Esophagus muscularis mucosa (tissue), 4 donors: ENCODE results near the gene SLC5A1. TPM values are rescaled to one million over a fixed set of nuclear protein-coding genes. Genes with fewer than 3 reads are reported as not detected.

Source experiments
- DNase-seq: peaks from one replicate; pipeline ENCODE4 v3.0.0-alpha.2; 2017; ENCODE audit errors: extremely low spot score
- H3K27ac ChIP-seq, 4 donors: fragments of 200-600 bp; sonication (generic); replicated peaks in 1 of 4; 1 replicate in 3 of 4; 2 replicates in 1 of 4; pipeline ENCODE4 v1.5.1; 2016 to 2019; ENCODE audit warnings: mild to moderate bottlenecking in 1 of 4
- H3K27me3 ChIP-seq, 4 donors: fragments of 200-600 bp; sonication (generic); one replicate each; pipeline versions ENCODE4 v1.5.1 to v1.6.0; 2016 to 2019
- H3K36me3 ChIP-seq, 4 donors: fragments of 200-600 bp; sonication (generic); one replicate each; pipeline ENCODE4 v1.5.1; 2016 to 2019
- H3K4me1 ChIP-seq, 4 donors: fragments of 200-600 bp; sonication (generic); one replicate each; pipeline ENCODE4 v1.5.1; 2016 to 2019
- H3K4me3 ChIP-seq, 4 donors: fragments of 200-600 bp; sonication (generic); 1 replicate in 2 of 4; 2 replicates in 2 of 4; pipeline ENCODE4 v1.5.1; 2016 to 2019; ENCODE audit warnings: mild to moderate bottlenecking in 4 of 4, moderate library complexity in 1 of 4
- H3K9me3 ChIP-seq, 4 donors: fragments of 200-600 bp; sonication (generic); 1 replicate in 3 of 4; 2 replicates in 1 of 4; pipeline ENCODE4 v1.5.1; 2016 to 2019
- EP300 ChIP-seq: sonication (generic); formaldehyde crosslinking; IDR thresholded peaks from one replicate; pipeline ENCODE4 v1.6.1; 2017; ENCODE audit warnings: antibody characterized with exemption
- POLR2A ChIP-seq: fragments of 450-650 bp; IDR thresholded peaks from one replicate; pipeline ENCODE4 v1.6.1; 2017; ENCODE audit warnings: antibody characterized with exemption, moderate library complexity, mild to moderate bottlenecking, low read depth
- POLR2AphosphoS5 ChIP-seq, 2 donors: sonication (generic); formaldehyde crosslinking; IDR thresholded peaks; one replicate each; pipeline ENCODE4 v1.6.1; 2017; ENCODE audit warnings: antibody characterized with exemption in 2 of 2
- WGBS: methylation state at CpG from one replicate; pipeline ENCODE4 v1.1.5; 2018; 5-methylcytosine and 5-hydroxymethylcytosine counted together
- intact Hi-C: fragments of 100-400 bp; cut with DNase I; formaldehyde crosslinking; loops from one replicate; pipeline ENCODE4 v1.15.1; 2023
- total RNA-seq, 4 donors: library from RNA; depleted of rRNA; stranded (reverse); fragments of >200 nt; gene quantifications; one replicate each; pipeline versions ENCODE4 v1.1.0 to v1.2.1, GENCODE V29; 2016
- TF ChIP-seq, protein P1 (sequence below), 3 experiments: fragments of 200-600 bp in 2 of 3; fragments of 450-650 bp in 1 of 3; sonication (generic) in 2 of 3; IDR thresholded peaks; one replicate each; pipeline ENCODE4 v1.5.1; 2017 to 2019; ENCODE audit warnings: antibody characterized with exemption in 3 of 3, mild to moderate bottlenecking in 2 of 3, moderate library complexity in 1 of 3

Gene SLC5A1
- total RNA-seq, 4 donors from 2014 or later = 0.11 TPM; not detected in 3

- intact Hi-C loops = no loop called here
- DNase-seq = no peak
- Histone ChIP-seq H3K27ac (no peak overlapping the region), H3K36me3 (peaks cover 0 to 12% (median 0%) of the 10 kb centered on the region in 4 donors), H3K4me1 (no peaks in the 10 kb centered on the region), H3K9me3 (peaks cover 0 to 8% (median 4%) of the 10 kb centered on the region in 4 donors), H3K27me3 (peaks cover 0 to 23% (median 0%) of the 10 kb centered on the region in 4 donors), H3K4me3 (no peak overlapping the region)
- 81% methylated on average over 2 of the region's 2 CpGs for WGBS
- no peak for TF ChIP-seq EP300
- TF ChIP-seq, protein P1, sequence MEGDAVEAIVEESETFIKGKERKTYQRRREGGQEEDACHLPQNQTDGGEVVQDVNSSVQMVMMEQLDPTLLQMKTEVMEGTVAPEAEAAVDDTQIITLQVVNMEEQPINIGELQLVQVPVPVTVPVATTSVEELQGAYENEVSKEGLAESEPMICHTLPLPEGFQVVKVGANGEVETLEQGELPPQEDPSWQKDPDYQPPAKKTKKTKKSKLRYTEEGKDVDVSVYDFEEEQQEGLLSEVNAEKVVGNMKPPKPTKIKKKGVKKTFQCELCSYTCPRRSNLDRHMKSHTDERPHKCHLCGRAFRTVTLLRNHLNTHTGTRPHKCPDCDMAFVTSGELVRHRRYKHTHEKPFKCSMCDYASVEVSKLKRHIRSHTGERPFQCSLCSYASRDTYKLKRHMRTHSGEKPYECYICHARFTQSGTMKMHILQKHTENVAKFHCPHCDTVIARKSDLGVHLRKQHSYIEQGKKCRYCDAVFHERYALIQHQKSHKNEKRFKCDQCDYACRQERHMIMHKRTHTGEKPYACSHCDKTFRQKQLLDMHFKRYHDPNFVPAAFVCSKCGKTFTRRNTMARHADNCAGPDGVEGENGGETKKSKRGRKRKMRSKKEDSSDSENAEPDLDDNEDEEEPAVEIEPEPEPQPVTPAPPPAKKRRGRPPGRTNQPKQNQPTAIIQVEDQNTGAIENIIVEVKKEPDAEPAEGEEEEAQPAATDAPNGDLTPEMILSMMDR (IDR thresholded peaks at IDR 0.05) = no peak
Observed at GRCh38 chr22:32063701-32064100, 20.6 kb downstream of the SLC5A1 start.

- peaks cover 0 to 8% (median 4%) of the 10 kb centered on the region in 4 donors for H3K9me3 ChIP-seq
- WGBS = 69% methylated on average over 3 of the region's 3 CpGs
- peaks cover 0 to 26% (median 0%) of the 10 kb centered on the region in 4 donors for H3K36me3 ChIP-seq
- no peak overlapping the region for H3K4me3 ChIP-seq
- TF ChIP-seq POLR2AphosphoS5 (IDR thresholded peaks at IDR 0.05) = no peak
- TF ChIP-seq EP300 = no peak
- no peak for TF ChIP-seq POLR2A
- TF ChIP-seq, protein P1 (IDR thresholded peaks at IDR 0.05) = no peak
- DNase-seq = no peak
- H3K4me1 ChIP-seq = no peaks in the 10 kb centered on the region
- peaks cover 0 to 28% (median 0%) of the 10 kb centered on the region in 4 donors for H3K27me3 ChIP-seq
- H3K27ac ChIP-seq = no peak overlapping the region
- intact Hi-C loops = no loop called here
Observed at GRCh38 chr22:32066820-32067219, 23.8 kb downstream of the SLC5A1 start.

DNA sequence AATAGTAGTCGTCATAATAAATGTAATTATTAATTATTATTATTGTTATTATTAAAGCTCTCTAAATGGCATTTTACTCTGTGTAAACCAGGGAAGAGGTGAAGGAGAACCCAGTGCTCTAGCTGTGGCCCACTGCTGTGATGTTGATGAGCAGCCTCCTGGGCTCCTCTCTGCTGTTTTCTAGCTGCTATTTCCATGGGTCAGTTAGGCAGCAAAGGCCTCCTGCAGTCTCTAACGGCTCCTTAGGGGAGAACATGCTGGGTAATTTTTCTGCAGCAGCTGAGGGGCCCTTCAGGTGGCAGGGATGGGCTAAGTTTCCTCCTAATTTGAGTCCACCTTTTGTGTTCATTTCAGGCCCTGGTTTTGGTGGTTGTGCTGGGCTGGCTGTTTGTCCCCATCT lies 24.6 kb downstream of the SLC5A1 start:
- intact Hi-C loops = no loop called here
- Histone ChIP-seq H3K36me3 (peaks cover 0 to 26% (median 0%) of the 10 kb centered on the region in 4 donors), H3K9me3 (peaks cover 0 to 7% (median 4%) of the 10 kb centered on the region in 4 donors), H3K4me3 (no peak overlapping the region), H3K27me3 (peaks cover 0 to 28% (median 0%) of the 10 kb centered on the region in 4 donors), H3K27ac (no peak overlapping the region), H3K4me1 (no peaks in the 10 kb centered on the region)
- TF ChIP-seq POLR2A = no peak
- no peak for TF ChIP-seq EP300
- TF ChIP-seq POLR2AphosphoS5 (IDR thresholded peaks at IDR 0.05) = no peak
- TF ChIP-seq, protein P1 (IDR thresholded peaks at IDR 0.05) = no peak
- 5% methylated on average over 2 of the region's 2 CpGs for WGBS
- no peak for DNase-seq

DNA sequence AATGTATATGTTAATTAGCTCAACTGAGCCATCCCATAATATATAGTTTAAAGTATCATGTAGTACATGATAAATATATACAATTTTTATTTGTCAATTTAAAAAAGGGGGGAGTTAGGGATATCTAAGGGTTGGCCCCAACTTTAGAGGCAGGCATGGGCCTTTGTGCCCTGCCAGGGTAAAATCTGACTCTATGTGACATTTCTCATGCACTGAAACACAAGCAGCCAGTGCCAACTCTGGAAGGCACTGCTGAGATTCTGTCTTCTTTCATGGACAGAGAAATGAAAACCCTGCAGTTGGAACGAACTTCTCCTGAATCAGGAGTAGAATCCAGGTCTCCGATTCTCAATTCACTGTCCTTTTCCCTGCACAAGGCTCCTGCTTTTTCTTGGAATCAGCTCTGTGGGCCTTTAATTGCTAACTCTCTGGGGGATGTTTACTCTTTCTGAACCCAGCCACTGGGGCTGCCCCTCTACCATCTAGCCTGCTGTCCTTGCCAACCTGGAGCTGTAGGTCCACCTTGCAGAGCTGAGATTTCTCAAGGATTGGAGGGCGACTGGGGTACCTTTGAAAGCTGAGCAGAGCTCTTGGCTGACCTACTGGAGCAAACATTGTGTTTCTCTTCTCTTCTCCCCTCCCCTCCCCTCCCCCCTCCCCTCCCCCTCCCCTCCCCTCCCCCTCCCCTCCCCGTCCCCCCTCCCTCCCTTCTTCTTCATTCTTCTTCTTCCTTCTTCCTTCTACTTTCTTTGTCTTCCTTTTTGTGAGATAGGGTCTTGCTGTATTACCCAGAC lies 26.7 kb downstream of the SLC5A1 start:
- 65% methylated on average over 4 of the region's 4 CpGs for WGBS
- Histone ChIP-seq H3K9me3 (no peaks in the 10 kb centered on the region), H3K36me3 (peaks cover 0 to 26% (median 0%) of the 10 kb centered on the region in 4 donors), H3K4me3 (no peak overlapping the region), H3K27ac (no peak overlapping the region), H3K27me3 (peaks cover 0 to 44% (median 0%) of the 10 kb centered on the region in 4 donors), H3K4me1 (no peaks in the 10 kb centered on the region)
- TF ChIP-seq EP300 = no peak
- TF ChIP-seq POLR2AphosphoS5 (IDR thresholded peaks at IDR 0.05) = no peak
- TF ChIP-seq, protein P1 (IDR thresholded peaks at IDR 0.05) = no peak
- TF ChIP-seq POLR2A = no peak
- no peak for DNase-seq
- intact Hi-C loops = no loop called here
